Measurements from ENCODE around the gene SPEG.

DNA sequence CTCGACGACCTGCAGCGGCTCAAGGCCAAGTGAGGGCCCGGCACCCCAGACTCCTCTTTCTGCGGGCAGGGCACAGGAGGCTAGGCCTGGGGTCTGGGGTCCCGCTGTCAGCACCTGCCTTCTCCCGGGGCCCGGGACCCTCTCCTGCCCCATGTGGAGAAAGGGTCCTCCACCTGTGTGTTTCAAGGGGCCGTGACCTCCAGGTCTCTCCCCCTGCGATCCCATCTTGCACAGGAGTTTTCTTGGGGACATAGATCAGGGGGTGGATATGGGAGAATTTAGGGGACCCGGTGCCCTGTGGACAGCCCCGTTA is 15.7 kb upstream of the SPEG start:
- TF ChIP-seq, protein P1, sequence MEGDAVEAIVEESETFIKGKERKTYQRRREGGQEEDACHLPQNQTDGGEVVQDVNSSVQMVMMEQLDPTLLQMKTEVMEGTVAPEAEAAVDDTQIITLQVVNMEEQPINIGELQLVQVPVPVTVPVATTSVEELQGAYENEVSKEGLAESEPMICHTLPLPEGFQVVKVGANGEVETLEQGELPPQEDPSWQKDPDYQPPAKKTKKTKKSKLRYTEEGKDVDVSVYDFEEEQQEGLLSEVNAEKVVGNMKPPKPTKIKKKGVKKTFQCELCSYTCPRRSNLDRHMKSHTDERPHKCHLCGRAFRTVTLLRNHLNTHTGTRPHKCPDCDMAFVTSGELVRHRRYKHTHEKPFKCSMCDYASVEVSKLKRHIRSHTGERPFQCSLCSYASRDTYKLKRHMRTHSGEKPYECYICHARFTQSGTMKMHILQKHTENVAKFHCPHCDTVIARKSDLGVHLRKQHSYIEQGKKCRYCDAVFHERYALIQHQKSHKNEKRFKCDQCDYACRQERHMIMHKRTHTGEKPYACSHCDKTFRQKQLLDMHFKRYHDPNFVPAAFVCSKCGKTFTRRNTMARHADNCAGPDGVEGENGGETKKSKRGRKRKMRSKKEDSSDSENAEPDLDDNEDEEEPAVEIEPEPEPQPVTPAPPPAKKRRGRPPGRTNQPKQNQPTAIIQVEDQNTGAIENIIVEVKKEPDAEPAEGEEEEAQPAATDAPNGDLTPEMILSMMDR (IDR thresholded peaks at IDR 0.05; ENCODE audit: low read depth, low read length, poor library complexity, severe bottlenecking): no peak
- no peak for TF ChIP-seq EZH2phosphoT487 (IDR thresholded peaks at IDR 0.05; ENCODE audit: borderline replicate concordance, low read length)

Measured in DOHH2 (cell line).